HUES48 (cell line): ENCODE results near the gene MYH6.
"Not testable (repeated sequence)": the region's sequence is repeated elsewhere in the genome, so short reads cannot be mapped to it uniquely, and the experiment has no call there.

Experiments used
- H3K27ac ChIP-seq: one replicate; pipeline ENCODE4 v1.7.0; 2013; ENCODE audit warnings: low read depth, low read length, inconsistent platforms
- H3K27me3 ChIP-seq: 2 replicates; pipeline ENCODE4 v1.6.1; 2013; ENCODE audit warnings: mild to moderate bottlenecking, low read length; ENCODE audit not compliant: control insufficient read depth, insufficient read depth
- H3K36me3 ChIP-seq: 2 replicates; pipeline ENCODE4 v1.6.1; 2013; ENCODE audit warnings: low read length; ENCODE audit not compliant: control insufficient read depth, insufficient read depth
- H3K4me1 ChIP-seq: 2 replicates; pipeline ENCODE4 v1.6.1; 2013; ENCODE audit warnings: mild to moderate bottlenecking, low read length; ENCODE audit not compliant: control insufficient read depth, insufficient read depth
- H3K4me3 ChIP-seq: 2 replicates; pipeline ENCODE4 v1.5.1; 2013; ENCODE audit warnings: mild to moderate bottlenecking, low read depth, low read length
- H3K9ac ChIP-seq: 2 replicates; pipeline ENCODE4 v1.6.1; 2013; ENCODE audit warnings: mild to moderate bottlenecking, low read depth, low read length, moderate library complexity
- H3K9me3 ChIP-seq: 2 replicates; pipeline ENCODE4 v1.6.1; 2013; ENCODE audit warnings: low read length; ENCODE audit not compliant: control insufficient read depth, insufficient read depth

The MYH6 gene

GRCh38 chr14:23423657-23424056 is 15.6 kb upstream of the MYH6 start:
- Histone ChIP-seq H3K9ac (no peak overlapping the region), H3K27ac (no peak overlapping the region), H3K9me3 (no peaks in the 10 kb centered on the region), H3K27me3 (no peaks in the 10 kb centered on the region), H3K36me3 (no peaks in the 10 kb centered on the region), H3K4me1 (no peaks in the 10 kb centered on the region), H3K4me3 (no peak overlapping the region)

DNA sequence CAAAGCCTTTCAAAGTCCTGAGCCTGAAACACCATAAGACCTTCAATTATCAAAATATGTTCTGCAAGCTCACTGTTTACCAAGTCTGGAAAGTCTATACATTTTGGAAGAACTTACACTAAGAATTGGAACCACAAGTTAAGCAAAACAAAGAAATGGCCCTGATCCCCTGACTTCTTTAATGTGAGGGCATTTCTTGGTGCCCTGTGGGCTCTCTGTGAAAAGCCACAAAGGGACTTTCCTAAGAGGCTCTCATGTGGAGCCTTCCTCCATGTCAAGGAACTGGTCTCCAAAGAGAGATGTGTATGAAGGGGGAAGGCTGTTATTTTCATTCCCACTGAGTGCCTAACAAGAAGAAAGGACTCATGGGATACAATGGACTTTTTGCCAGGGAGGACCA is 13.5 kb upstream of the MYH6 start:
- Histone ChIP-seq H3K4me1 (no peaks in the 10 kb centered on the region), H3K36me3 (no peaks in the 10 kb centered on the region), H3K4me3 (no peak overlapping the region), H3K27me3 (no peaks in the 10 kb centered on the region), H3K27ac (no peak overlapping the region), H3K9ac (no peak overlapping the region), H3K9me3 (no peaks in the 10 kb centered on the region)

DNA sequence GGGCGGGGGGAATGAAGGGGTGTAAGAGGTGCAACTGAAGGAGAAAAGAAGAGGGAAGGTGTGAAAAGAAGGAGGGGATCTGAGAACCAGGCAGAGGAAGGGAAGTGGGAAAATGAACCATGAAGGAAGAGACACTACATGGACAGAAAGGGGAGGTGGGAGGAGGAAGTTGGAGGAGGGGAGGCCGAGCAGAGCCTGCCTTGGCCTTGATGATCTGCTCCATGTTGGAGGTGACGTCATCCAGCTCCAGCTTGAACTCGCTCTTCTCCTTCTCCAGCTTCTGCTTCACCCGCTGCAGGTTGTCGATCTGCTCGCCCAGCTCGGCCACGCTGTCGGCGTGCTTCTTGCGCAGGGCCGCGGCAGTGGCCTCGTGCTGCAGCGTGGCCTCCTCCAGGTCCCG is 11.6 kb upstream of the MYH6 start:
- not testable (repeated sequence) for H3K9ac ChIP-seq, H3K9me3 ChIP-seq, H3K4me1 ChIP-seq, H3K27me3 ChIP-seq, H3K36me3 ChIP-seq, H3K27ac ChIP-seq, H3K4me3 ChIP-seq

DNA sequence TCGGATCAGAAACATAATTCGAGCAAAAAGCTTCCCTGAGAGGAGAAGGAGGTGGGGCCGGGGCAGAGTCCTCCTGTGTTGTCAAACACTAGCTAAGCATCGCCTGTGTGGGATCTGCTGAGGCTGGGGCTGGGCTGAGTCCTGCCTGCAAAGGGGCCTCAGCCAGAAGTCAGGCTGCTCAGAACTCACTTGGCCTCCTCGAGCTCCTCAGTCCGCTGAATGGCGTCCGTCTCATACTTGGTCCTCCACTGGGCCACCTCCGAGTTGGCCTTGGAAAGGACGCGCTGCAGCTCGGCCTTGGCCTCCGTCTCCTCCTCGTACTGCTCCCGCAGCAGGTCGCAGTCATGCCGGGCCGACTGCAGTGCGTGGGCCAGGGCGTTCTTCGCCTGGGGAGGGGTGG is 9.9 kb upstream of the MYH6 start:
- H3K36me3 ChIP-seq = no peaks in the 10 kb centered on the region
- H3K27me3 ChIP-seq = no peaks in the 10 kb centered on the region
- no peaks in the 10 kb centered on the region for H3K9me3 ChIP-seq
- H3K4me1 ChIP-seq = no peaks in the 10 kb centered on the region
- H3K27ac ChIP-seq = no peak overlapping the region
- H3K4me3 ChIP-seq = no peak overlapping the region
- no peak overlapping the region for H3K9ac ChIP-seq

- H3K36me3 ChIP-seq, H3K9ac ChIP-seq, H3K27me3 ChIP-seq, H3K9me3 ChIP-seq, H3K4me1 ChIP-seq, H3K4me3 ChIP-seq, H3K27ac ChIP-seq: not testable (repeated sequence)
Measured at GRCh38 chr14:23417269-23417668, 9.2 kb upstream of the MYH6 start.

- Histone ChIP-seq H3K9me3 (no peaks in the 10 kb centered on the region), H3K4me3 (no peak overlapping the region), H3K27ac (no peak overlapping the region), H3K4me1 (no peaks in the 10 kb centered on the region), H3K9ac (no peak overlapping the region), H3K36me3 (no peaks in the 10 kb centered on the region), H3K27me3 (no peaks in the 10 kb centered on the region)
Measured at GRCh38 chr14:23416801-23417200, 8.7 kb upstream of the MYH6 start.

DNA sequence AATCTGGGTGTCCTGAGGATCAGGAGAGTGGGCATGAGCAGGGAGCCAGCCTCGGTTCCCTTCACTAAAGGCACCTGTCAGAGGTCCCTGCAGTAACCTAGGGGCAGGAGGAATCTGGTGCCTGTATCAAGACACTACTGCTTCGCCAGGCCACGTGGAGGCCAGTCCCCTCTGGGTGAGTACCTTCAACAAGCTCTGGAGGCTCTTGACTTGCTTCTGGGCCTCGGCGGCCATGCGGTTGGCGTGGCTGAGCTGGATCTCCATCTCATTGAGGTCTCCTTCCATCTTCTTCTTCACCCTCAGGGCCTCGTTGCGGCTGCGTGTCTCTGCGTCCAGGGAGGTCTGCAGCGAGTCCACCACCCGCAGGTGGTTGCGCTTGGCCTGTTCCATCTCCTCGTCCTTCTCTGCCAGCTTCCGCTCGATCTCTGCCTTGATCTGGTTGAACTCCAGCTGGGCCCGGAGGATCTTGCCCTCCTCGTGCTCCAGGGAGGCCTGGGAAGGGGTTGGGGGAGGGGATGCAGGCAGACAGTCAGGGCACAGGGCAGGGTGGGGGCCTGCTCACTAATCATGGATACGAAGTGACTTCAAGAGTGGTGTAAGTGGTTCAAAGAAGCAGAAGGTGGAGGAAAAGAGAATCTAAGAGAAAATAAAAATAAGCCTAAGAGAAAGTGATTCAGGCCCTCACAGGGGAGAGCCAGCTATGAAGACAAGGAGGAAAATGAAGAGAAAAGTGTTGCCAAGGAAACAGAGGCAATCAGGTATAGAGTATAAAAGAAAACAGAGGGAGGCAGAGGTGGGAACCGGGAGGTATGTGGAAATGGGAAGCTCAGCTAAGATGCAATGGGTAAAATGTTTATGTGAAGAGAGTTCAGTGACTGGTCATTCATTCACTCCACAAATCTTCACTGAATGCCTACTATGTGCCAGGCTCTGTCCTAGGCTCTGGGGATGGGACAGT is 8.0 kb upstream of the MYH6 start:
- H3K36me3 ChIP-seq = no peaks in the 10 kb centered on the region
- H3K4me1 ChIP-seq = no peaks in the 10 kb centered on the region
- no peaks in the 10 kb centered on the region for H3K27me3 ChIP-seq
- no peaks in the 10 kb centered on the region for H3K9me3 ChIP-seq
- H3K9ac ChIP-seq = no peak overlapping the region
- no peak overlapping the region for H3K27ac ChIP-seq
- no peak overlapping the region for H3K4me3 ChIP-seq

- Histone ChIP-seq H3K9me3 (no peaks in the 10 kb centered on the region), H3K27ac (no peak overlapping the region), H3K4me3 (no peak overlapping the region), H3K9ac (no peak overlapping the region), H3K27me3 (no peaks in the 10 kb centered on the region), H3K4me1 (no peaks in the 10 kb centered on the region), H3K36me3 (no peaks in the 10 kb centered on the region)
Measured at GRCh38 chr14:23414906-23415820, 7.1 kb upstream of the MYH6 start.

- no peaks in the 10 kb centered on the region for H3K27me3 ChIP-seq
- no peak overlapping the region for H3K4me3 ChIP-seq
- H3K9ac ChIP-seq = no peak overlapping the region
- no peak overlapping the region for H3K27ac ChIP-seq
- no peaks in the 10 kb centered on the region for H3K36me3 ChIP-seq
- H3K9me3 ChIP-seq = no peaks in the 10 kb centered on the region
- H3K4me1 ChIP-seq = no peaks in the 10 kb centered on the region
Measured at GRCh38 chr14:23414254-23414653, 6.2 kb upstream of the MYH6 start.

DNA sequence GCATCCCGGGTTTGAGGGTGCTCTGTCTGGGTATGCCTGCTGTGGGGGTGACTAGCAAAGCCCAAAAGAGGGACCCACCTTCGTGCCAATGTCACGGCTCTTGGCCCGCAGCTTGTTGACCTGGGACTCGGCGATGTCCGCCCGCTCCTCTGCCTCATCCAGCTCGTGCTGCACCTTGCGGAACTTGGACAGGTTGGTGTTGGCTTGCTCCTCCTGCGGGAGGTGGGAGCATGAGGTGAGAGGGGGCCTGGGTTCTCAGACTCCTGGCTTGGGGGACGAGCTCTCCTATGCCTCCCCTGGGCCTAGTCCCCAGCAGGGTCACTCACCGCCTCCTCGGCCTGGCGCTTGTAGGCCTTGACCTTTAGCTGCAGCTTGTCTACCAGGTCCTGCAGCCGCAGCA is 5.6 kb upstream of the MYH6 start:
- Histone ChIP-seq H3K27ac (no peak overlapping the region), H3K4me3 (no peak overlapping the region), H3K4me1 (no peaks in the 10 kb centered on the region), H3K27me3 (no peaks in the 10 kb centered on the region), H3K9me3 (no peaks in the 10 kb centered on the region), H3K36me3 (no peaks in the 10 kb centered on the region), H3K9ac (no peak overlapping the region)
